NCI-H1930 (cell line): ENCODE data around the gene CRYZL1.

Experiments used
- DNase-seq, 2 experiments: peaks; one replicate each; lab custom pipeline; 2025; lab: John Stamatoyannopoulos, UW

The CRYZL1 gene

DNA sequence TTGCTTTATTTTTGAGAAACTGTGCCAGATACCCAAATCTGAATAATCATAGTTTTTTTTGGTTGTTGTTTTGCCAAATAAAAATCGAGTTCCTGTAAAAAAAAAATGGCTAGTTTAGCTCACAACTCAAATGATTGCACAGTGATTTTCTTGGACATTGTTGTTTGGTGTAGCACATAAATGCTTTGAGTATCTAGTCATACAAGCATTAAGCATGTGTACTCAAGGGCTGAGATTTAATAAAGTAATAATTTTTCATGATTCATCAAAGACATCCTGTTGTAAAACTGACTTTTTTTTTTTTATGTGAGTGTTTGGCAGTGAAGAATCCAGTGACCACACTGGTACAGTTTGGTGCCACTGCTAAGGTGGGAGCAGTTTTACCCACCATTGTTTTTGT, 19.6 kb upstream of the CRYZL1 start:
- DNase-seq, result no peak

DNA sequence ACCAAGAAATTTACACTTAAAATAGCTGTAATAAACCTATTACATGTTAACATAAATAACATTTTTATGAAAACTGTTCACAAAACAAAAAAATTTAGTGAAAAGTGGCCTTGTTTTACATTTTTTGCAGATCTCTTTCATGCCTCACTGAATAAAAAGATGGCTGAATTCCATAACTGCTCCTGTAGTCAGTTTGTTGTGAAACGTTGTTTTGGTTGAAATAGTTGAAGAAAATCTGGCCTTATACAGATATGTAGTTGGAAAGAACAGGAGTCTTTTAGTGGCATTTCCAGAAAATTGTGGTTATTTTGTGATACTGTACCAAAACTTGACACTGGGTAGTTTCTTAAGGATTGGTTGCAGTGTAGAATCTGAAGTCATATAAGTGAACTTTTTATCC, 18.9 kb upstream of the CRYZL1 start:
- no peak for DNase-seq

DNA sequence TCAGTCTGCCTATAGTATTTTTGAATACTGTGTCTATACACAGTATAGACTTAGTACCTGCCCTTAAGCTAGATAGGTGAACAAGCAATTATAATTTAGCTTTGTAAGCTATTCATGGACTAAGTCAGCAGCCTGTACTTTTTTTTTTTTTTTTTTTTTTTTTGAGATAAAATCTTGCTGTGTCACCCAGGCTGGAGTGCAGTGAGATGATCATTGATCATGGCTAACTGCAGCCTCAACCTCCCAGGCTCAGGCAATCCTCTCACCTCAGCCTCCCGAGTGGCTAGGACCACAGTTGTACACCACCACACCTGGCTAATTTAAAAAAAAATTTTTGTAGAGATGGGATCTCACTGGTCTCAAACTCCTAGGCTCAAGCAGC, 18.0 kb upstream of the CRYZL1 start:
- no peak for DNase-seq

DNA sequence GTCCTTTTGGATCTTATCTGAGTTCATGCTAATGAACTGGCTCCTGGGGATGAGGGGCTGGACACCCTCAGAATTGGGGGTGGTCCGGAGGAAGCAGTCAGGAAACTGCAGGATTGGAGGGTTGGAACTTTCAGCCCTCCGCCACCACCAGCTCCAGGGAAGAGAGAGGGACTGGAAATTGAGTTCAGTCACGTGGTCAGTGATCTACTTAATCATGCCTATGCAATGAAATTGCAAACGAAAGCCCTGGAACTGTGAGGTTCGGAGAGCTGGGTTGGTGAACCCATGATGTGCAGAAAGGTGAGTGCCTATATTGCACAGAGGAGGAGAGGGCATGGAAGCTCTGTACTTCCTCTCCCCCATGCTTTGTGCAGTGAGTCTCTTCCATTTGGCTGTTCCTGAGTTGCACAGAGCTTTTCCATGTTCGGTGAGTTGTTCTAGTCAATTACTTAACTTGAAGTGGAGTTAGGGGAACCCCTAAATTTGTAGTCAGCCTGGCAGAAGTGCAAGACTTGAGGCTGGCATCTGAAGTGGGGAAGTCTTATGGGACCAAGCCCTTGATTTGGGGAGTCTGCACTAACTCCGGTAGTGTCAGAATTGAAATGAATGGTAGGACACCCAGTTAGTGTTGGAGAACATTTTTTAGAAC, 17.5 kb upstream of the CRYZL1 start:
- no peak for DNase-seq

DNA sequence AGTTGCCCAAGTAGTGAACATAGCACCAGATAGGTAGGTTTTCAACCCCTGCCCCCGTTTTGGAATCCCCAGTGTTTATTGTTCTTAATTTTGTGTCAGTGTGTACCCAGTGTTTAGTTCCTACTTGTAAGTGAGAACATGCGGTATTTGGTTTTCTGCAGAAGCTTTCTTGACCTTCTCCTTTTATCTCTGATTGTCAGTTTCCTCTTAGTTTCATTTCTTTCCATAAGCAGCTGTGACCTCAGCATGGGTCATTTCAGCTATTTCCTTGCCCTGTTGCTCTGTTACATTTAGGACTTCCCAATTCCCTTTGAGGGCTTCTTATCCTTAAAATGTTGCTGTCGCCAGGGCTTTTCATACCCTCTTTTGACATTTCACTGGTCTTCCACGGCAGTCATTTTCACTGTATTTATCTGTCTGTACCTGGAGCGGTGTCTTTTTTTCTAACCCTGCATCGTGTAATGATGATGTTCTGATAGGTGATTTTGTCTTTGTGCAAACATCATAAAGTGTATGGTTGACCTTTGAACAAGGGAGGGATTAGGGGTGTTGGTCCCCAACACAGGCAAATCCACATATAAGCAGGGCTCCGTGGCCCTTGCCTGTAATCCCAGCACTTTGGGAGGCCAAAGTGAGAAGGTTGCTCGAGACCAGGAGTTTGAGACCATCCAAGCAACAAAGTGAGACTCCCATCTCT, 15.7 kb upstream of the CRYZL1 start:
- no peak for DNase-seq

DNA sequence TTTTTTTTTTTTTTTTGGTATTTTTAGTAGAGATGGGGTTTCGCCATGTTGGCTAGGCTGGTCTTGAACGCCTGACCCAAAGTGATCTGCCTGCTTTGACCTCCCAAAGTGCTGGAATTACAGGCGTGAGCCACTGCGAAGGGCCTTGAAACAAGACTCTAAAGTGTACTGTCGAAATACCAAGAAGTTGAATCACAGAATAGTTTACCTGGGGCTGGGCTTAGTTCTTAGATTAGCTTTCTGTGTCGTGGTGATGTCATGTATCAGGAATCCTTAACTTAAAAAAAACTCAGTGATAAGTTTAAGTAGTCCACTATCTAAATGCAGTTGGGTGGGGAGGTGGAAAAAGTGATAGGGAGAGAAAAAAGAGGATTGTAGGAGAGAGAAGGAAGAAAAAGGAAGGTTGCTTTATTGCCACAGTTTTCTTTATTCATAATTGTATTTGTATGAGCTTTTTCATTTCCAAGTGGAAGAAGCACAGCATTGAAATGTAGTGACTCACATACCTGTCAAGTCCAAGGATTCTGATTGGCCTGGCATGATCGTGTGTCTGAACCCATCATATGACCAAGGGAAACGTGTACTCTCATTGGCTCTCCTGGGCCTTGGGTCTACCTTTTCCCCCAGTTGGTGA, 14.2 kb upstream of the CRYZL1 start:
- DNase-seq, result no peak

DNA sequence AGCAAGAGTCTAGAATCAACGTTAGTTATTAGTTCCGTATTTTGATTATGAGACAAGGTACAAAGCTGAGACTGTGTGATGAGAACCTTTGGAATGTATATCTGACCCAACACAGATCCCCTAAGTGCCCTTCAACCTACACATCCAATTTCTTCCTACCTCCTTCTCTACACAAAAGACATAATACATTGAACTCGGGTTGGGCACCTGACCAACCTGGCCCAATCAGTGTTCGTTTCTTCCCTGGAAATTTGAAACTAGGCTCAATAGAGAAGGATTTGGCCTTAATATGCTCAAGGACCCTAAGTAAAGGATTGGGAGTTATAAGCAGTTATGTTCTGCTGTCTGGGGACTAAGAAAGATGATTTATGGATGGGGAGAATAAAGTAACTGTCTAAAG, 12.9 kb upstream of the CRYZL1 start:
- DNase-seq, result no peak

DNA sequence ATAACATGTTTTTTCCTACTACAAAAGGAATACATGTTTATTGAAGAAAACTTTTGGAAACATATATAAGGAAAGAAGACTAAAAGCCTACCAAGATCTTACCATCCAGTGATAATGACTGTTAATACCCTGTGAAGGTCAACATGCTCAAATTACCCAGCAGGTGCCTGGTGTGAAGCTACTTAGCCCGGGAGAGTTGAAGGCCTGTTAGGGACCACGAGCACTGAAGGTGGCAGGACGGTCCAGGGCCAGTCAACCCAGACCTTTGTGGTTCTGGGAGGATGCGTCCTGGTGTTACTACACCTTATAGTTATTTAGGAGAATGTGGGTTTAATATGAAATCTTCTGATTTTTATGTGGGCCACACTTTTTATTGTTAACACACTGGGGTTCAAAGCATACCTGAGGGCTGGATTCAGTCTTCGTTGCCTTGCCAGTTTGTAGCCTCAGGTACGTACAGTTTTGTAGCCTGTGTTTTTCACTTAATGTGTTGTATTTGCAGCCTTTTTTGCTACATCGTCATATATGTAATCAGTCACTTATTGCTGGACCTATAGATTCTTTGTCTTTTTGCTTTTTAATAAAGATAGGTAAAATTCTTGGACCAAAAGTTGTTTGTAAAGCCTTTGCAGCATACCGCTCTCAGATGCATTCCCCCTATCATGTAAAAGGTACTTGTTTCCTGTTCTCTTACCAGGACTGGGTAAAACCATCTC, 10.6 kb upstream of the CRYZL1 start:
- peak; percentile 14 to 30 for DNase-seq

DNA sequence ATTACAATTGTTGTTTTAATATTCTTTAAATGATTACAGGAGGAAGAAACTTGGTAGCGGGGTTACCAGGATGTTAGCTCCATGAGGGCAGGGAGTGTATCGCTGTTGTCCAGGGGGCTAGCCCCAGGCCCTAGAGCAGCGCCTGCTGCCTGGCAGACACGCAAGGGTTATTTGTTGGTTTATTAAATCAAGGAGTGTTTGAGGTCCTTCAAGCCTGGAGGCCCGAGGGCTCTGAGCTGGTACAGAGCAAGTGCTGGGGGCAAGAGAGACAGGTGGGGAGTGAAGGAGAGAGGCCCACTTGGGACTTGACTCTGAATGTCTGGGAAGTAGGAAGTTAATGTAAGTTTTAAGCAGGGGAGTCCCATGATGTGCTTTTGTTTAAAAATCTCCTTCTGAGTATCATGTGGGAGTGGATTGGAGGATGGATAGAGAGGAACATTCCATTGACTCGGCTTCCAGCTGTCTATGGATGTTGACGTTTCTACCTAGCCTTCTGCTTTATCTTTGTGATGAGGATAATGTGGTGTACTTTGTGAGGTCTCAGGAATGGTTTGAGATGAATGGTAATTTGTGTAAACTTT, 9.5 kb upstream of the CRYZL1 start:
- DNase-seq, result no peak

DNA sequence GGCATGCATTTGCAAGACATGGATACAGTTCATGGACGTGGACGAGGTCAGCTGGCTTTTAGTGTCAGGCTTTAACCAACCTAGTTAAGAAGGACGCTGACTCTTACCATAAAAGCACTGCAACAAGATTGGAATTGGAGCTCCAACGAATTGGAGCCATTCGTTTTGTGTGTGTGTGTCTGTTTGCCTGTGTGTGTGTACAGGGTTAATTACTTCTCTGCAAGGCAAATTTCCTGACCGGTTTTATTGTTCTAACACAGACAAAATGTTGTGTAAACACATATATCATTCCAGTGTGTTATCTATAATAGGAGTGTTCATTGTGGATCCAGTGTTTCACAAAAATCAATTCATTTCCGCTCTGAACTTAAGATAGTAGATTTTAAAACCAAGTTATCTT, 8.7 kb upstream of the CRYZL1 start:
- DNase-seq, result no peak

DNA sequence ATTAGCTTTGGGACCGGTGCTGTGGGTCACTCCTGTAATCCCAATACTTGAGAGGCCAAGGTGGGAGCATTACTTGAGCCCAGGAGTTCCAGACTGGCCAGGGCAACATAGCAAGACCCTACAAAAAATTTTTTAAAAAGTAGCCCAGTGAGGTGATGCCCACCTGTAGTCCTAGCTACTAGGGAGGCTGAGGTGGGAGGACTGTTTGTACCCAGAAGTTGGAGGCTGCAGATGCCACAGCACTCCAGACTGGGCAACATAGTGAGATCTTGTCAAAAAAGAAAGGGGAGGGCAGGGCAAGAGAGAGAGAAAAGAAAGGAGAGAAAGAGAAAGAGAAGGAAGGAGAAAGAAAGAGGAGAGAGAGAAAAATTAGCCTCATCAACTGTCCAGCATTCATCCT, 7.0 kb upstream of the CRYZL1 start:
- no peak for DNase-seq

DNA sequence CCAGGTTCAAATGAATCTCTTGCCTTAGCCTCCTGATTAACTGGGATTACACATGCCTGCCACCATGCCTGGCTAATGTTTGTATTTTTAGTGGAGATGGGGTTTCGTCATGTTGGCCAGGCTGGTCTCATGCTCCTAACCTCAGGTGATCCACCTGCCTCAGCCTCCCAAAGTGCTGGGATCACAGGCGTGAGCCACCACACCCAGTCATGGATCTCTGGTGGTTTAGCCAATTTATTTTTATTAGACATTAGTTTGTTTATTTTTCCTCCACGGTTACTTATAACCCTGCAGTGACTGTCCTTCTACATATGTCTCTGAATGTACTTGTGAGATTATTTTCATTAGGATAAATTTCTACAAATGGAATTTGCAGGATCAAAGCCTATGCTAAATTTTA, 6.0 kb upstream of the CRYZL1 start:
- DNase-seq, result no peak

DNA sequence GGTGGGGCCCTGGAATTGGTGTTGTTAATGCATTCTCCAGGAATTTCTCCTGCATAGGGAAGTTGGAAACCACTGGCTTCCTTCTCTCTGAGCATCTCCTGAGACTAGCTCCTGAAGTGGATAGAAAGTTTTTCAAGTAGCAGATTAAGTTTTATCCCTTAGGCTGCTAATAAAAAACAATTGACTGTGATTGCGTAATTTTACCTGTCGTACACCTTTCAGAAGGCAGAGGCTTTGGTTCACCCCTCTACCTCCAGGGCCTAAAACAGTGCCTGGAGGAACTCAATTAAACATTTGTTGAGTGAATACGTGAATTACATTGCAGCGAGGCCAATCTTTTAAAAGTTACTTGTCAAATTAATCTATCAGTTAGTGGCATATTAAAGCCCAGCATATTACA, 4.2 kb upstream of the CRYZL1 start:
- DNase-seq, result no peak

DNA sequence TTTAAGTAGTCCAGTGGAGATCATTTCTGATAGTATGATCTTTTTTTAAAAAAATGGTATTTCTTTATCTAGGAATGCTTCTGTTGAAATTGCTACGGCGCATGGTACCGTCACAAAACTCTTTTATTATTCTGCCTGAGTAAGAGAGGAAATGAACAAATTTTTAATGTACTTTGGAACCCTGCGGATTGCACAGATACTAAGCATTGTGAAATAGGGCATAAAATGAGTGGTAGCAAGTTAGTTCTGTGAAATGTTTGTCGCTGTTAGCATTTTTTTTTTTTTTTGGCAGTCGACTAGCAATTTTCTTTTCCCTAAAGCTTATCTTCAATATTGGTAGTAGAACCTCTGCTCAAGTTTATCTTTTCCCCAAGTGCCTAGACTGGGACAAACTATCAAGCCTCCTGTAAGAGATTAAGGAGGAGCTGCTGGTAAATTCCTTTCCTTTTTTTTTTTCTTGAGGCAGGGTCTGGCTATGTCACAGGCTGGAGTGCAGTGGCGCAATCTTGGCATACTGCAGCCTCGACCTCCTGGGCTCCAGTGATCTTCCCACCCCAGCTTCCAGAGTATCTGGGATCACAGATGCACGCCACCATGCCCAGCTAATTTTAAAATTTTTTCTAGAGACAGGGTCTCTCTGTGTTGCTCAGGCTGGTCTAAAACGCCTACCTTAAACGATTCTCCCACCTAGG, 3.0 kb upstream of the CRYZL1 start:
- DNase-seq, result no peak

DNA sequence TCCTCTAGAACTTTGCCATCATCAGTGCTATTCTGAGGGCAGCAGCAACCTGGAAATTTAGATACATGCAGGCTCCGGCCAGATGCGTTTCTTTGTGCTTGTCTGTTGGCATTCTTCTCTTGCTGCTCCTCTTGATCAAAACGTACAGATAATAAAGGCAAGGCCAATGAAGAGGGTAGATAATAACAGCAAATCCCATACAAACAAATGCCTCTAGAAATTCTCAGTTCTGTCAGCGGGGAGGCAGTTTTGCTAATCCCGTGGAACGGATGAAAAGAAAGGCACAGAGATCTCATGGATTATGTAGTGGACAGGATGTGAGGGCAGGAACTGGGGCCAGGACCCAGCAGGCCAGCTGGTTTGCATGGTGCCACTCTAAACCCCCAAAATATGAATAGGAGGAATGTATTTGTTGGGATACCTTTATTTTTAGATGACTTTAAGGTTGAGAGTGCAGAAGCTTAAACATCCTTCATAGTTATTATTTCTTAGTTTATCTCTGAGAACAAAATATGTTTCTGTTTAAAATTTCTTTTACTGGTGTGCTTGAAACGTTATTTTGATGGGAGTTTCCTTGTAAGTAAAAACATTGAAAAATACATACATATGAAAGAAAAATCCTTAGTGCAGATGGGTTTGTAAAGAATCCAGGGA, 2.2 kb upstream of the CRYZL1 start:
- no peak for DNase-seq

DNA sequence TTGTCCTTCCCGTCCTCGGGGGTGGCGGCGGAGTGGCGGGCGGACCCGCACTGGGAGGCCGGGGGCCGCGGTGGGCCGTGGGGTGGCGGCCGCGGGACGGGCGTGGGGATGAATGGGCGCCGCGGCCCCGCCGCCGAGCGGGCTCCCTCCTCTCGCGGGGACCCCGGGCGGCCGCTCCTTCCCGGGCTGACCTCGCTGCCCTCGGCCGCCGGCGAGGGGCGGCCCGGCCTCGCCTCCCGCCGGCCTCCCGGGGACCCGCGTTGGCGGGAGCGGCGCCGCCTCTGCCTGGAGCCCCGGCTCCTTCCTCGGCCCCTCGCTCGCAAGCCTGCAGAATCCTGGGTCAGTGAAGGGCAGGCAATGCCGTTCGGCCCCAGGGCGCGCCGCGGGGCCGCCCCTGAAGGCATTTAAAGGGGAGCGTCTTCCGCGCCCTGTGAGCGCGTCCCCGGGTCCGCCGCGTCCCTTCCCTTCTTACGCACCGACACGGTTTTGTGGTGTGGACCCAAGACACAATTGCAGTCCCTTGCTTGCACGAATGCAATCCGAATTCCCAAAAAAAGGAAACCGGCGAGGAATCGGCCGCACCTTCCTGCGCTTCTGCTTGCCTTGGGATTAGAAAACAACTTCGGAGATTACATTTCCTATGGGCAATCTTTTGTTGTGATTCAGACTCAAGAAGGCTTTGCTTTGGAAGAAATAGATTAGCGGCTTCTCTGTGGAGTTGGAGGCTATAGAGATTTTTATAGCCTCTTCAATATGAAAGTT, 1.5 kb upstream of the CRYZL1 start:
- DNase-seq, result no peak

DNA sequence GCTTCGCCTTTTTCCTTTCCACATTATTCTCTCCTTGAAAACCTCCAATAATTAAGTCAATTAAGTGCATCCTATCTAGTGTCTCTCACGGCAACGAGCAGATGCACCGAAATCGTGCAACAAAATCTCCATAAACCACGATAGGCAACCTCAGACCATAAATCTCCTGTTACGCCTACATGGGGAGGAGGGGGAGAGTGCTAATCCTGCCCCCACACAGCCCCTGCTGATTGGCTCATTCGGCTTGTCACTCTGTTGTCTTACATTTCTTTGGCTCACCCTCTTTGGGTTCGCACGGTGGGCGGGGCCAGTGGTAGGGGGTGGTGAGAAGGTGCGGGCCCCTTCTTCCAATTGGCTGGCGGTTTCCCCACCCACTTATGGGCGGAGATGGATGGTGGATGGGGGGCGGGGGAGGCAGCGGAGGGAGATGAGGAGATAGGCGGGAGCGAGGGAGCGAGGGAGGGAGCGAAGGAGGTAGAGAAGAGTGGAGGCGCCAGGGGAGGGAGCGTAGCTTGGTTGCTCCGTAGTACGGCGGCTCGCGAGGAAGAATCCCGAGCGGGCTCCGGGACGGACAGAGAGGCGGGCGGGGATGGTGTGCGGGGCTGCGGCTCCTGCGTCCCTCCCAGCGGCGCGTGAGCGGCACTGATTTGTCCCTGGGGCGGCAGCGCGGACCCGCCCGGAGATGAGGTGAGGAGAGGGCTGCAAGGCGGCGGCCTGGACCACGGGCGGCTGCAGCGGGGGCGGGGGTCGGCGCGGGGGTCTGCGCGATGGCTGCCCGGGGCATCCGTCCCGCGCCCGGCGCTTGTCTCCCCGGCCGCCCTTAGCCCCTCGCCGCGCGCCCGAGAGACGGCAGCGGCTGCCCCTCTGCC, 720 bp upstream of the CRYZL1 start, which contains the start of gene ITSN1:
TSS of gene ITSN1 (plus strand) at position 475 of the 869 bp plus-strand sequence. CDS start 76,328 bp downstream, outside the sequence.
- DNase-seq, result peak; percentile 97 to 98

DNA sequence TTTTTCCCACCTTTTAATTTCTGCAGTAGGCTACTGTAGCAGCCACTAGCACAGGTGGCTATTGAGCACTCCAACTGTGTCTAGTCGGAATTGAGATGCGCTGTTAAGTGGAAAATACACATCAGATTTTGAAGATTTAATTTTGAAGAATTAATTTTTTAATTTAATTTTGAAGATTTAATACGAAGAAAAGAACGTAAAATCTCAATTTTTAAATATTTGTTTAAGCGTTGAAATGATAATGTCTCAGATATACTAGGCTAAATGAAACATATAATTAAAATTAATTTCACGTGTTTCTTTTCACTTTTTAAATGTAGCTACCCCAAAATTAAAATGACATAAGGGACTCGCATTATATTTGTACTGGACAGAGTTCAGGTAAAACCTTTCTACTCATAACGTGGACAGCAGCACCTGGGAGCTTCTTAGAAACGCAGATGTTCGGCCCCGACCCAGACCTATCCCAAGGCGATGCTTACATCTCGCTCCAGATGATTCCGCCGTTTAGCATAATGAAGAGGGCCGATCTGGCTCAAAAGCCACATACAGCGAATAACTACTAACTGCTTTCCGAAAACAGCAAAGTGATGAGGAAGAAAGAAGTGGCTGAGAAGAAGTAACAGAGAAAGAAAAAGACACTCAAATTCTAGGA, 717 bp downstream of the CRYZL1 start:
- no peak for DNase-seq

DNA sequence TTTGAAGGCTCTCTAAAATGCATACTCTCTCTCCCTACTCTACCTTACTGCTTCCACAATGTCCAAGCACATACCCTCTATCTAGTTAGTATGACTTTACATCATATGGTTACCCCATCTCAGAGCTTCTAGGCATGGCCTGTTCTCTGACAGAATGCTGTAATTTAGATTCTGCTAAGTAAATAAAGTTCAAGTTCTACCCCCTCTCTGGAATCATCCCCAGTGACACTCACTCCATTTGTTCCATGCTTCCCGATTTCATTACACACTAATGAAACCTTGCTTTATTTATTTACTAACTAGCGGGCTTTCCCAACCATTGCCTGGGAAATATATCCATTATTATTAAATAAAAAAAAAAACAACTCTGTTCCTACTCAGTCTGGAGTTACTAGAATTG, 7.3 kb downstream of the CRYZL1 start:
- DNase-seq, result no peak
